ENCODE measurements around the gene FRMD1. TPM values are rescaled to one million over a fixed set of nuclear protein-coding genes. Genes with fewer than 3 reads are reported as not detected.

FRMD1 gene
- total and polyA plus RNA-seq, 2 donors (not counting 1 experiment from before 2014, with no cell fraction given), result not detected

GRCh38 chr6:168072261-168072660, 6.8 kb downstream of the FRMD1 start:
- no peak overlapping the region for H3K4me3 ChIP-seq (ENCODE audit: control extremely low read depth in 1 of 5, extremely low read depth in 1 of 5, insufficient read depth in 1 of 5, low read depth in 2 of 5, low read length in 4 of 5)
- H3K4me1 Mint-ChIP-seq, result no peaks in the 10 kb centered on the region
- H2AFZ ChIP-seq (ENCODE audit: insufficient read depth, low read depth, low read length, poor library complexity, severe bottlenecking), result no peak overlapping the region
- H4K20me1 ChIP-seq (ENCODE audit: control insufficient read depth, insufficient read depth, low read length, poor library complexity, severe bottlenecking), result no peaks in the 10 kb centered on the region
- H3K9me3 Mint-ChIP-seq (ENCODE audit: insufficient read depth), result no peaks in the 10 kb centered on the region
- H3K27me3 Mint-ChIP-seq, result no peaks in the 10 kb centered on the region
- intact Hi-C loops (cut with micrococcal nuclease), result no loop called here
- H3K27ac ChIP-seq (ENCODE audit: low read length in 2 of 2), result no peak overlapping the region
- CTCF ChIA-PET, result no interaction called here
- no peak overlapping the region for H3K4me3 Mint-ChIP-seq
- no peak overlapping the region for H3K4me2 ChIP-seq (replicated peaks; ENCODE audit: low read depth, low read length, poor library complexity, severe bottlenecking)
- H3K79me2 ChIP-seq (ENCODE audit: control insufficient read depth, insufficient read depth, low read length), result no peaks in the 10 kb centered on the region
- no peak for ATAC-seq (ENCODE audit: low read depth)
- 88% methylated on average over 20 of the region's 24 CpGs for WGBS (ENCODE audit: insufficient coverage)
- POLR2A ChIA-PET, result no interaction called here
- H3K27me3 ChIP-seq (replicated peaks in 1 of 4; ENCODE audit: control extremely low read depth in 1 of 4, control insufficient read depth in 3 of 4, insufficient read depth in 4 of 4, low read length in 3 of 4), result no peaks in the 10 kb centered on the region
- H3K36me3 ChIP-seq (replicated peaks in 1 of 2; ENCODE audit: control extremely low read depth in 1 of 2, control insufficient read depth in 1 of 2, extremely low read depth in 1 of 2, insufficient read depth in 2 of 2, low read length in 1 of 2), result no peaks in the 10 kb centered on the region
- no peak for DNase-seq
- H3K9me3 ChIP-seq (ENCODE audit: control extremely low read depth in 1 of 3, control insufficient read depth in 2 of 3, insufficient read depth in 1 of 3, low read length in 2 of 3), result peaks cover 0 to 30% (median 0%) of the 10 kb centered on the region in 3 donors
- H3K9ac ChIP-seq (ENCODE audit: low read length), result no peak overlapping the region
- no peak overlapping the region for H3K27ac Mint-ChIP-seq
- no peak for TF ChIP-seq CTCF (IDR thresholded peaks at IDR 0.05)
- no peak for TF ChIP-seq EZH2 (IDR thresholded peaks at IDR 0.05; ENCODE audit: borderline replicate concordance, insufficient read depth, low read depth, low read length, poor library complexity, severe bottlenecking)
- H3K4me1 ChIP-seq (ENCODE audit: control insufficient read depth in 2 of 2, insufficient read depth in 2 of 2, low read length in 2 of 2), result no peaks in the 10 kb centered on the region

GRCh38 chr6:168071620-168072019, 7.4 kb downstream of the FRMD1 start:
- no peaks in the 10 kb centered on the region for H3K27me3 ChIP-seq (replicated peaks in 1 of 4; ENCODE audit: control extremely low read depth in 1 of 4, control insufficient read depth in 3 of 4, insufficient read depth in 4 of 4, low read length in 3 of 4)
- no peak overlapping the region for H3K4me3 ChIP-seq (ENCODE audit: control extremely low read depth in 1 of 5, extremely low read depth in 1 of 5, insufficient read depth in 1 of 5, low read depth in 2 of 5, low read length in 4 of 5)
- TF ChIP-seq EZH2 (IDR thresholded peaks at IDR 0.05; ENCODE audit: borderline replicate concordance, insufficient read depth, low read depth, low read length, poor library complexity, severe bottlenecking), result no peak
- TF ChIP-seq CTCF (IDR thresholded peaks at IDR 0.05), result no peak
- H3K27ac Mint-ChIP-seq, result no peak overlapping the region
- ATAC-seq (ENCODE audit: low read depth), result no peak
- H3K9me3 ChIP-seq (ENCODE audit: control extremely low read depth in 1 of 3, control insufficient read depth in 2 of 3, insufficient read depth in 1 of 3, low read length in 2 of 3), result peaks cover 0 to 30% (median 0%) of the 10 kb centered on the region in 3 donors
- H2AFZ ChIP-seq (ENCODE audit: insufficient read depth, low read depth, low read length, poor library complexity, severe bottlenecking), result no peak overlapping the region
- no peak overlapping the region for H3K27ac ChIP-seq (ENCODE audit: low read length in 2 of 2)
- H3K79me2 ChIP-seq (ENCODE audit: control insufficient read depth, insufficient read depth, low read length), result no peaks in the 10 kb centered on the region
- CTCF ChIA-PET, result no interaction called here
- no peak overlapping the region for H3K4me2 ChIP-seq (replicated peaks; ENCODE audit: low read depth, low read length, poor library complexity, severe bottlenecking)
- no peaks in the 10 kb centered on the region for H3K4me1 Mint-ChIP-seq
- WGBS (ENCODE audit: insufficient coverage), result 75% methylated on average over 9 of the region's 9 CpGs
- POLR2A ChIA-PET, result no interaction called here
- no peaks in the 10 kb centered on the region for H3K9me3 Mint-ChIP-seq (ENCODE audit: insufficient read depth)
- H3K36me3 ChIP-seq (replicated peaks in 1 of 2; ENCODE audit: control extremely low read depth in 1 of 2, control insufficient read depth in 1 of 2, extremely low read depth in 1 of 2, insufficient read depth in 2 of 2, low read length in 1 of 2), result no peaks in the 10 kb centered on the region
- H3K9ac ChIP-seq (ENCODE audit: low read length), result no peak overlapping the region
- H4K20me1 ChIP-seq (ENCODE audit: control insufficient read depth, insufficient read depth, low read length, poor library complexity, severe bottlenecking), result no peaks in the 10 kb centered on the region
- no peak overlapping the region for H3K4me3 Mint-ChIP-seq
- intact Hi-C loops (cut with micrococcal nuclease), result no loop called here
- no peaks in the 10 kb centered on the region for H3K27me3 Mint-ChIP-seq
- no peaks in the 10 kb centered on the region for H3K4me1 ChIP-seq (ENCODE audit: control insufficient read depth in 2 of 2, insufficient read depth in 2 of 2, low read length in 2 of 2)
- DNase-seq, result no peak
